OCI-LY1 (cell line): ENCODE data around the gene TEPSIN.

ENCODE experiments used
- H2AFZ ChIP-seq: fragments of 200-600 bp; sonication (generic), shearing (Covaris generic); 2 replicates; pipeline ENCODE4 v1.6.0; 2014; ENCODE audit warnings: antibody characterized with exemption, mild to moderate bottlenecking, low read length
- H3F3A ChIP-seq: fragments of 200-600 bp; sonication (generic), shearing (Covaris generic); 2 replicates; pipeline ENCODE4 v1.6.0; 2014; ENCODE audit warnings: mild to moderate bottlenecking, antibody characterized with exemption, low read length, moderate library complexity; ENCODE audit not compliant: insufficient read depth
- H3K27ac ChIP-seq: fragments of 200-600 bp; sonication (generic); 2 replicates; pipeline ENCODE4 v1.5.1; 2014; ENCODE audit warnings: low read length, mixed run types, mild to moderate bottlenecking, low read depth; ENCODE audit not compliant: poor library complexity, severe bottlenecking
- H3K27me3 ChIP-seq: fragments of 200-600 bp; sonication (generic); 2 replicates; pipeline ENCODE4 v1.6.0; 2014; ENCODE audit warnings: antibody characterized with exemption, mild to moderate bottlenecking, low read length, moderate library complexity; ENCODE audit not compliant: insufficient read depth
- H3K36me3 ChIP-seq: fragments of 200-600 bp; sonication (generic); 2 replicates; pipeline ENCODE4 v1.6.1; 2014; ENCODE audit warnings: mild to moderate bottlenecking, antibody characterized with exemption, low read length, moderate library complexity, mixed read lengths; ENCODE audit not compliant: insufficient read depth
- H3K4me1 ChIP-seq: fragments of 200-600 bp; sonication (generic); 2 replicates; pipeline ENCODE4 v1.5.1; 2014; ENCODE audit warnings: mild to moderate bottlenecking, low read length, moderate library complexity; ENCODE audit not compliant: insufficient read depth, severe bottlenecking
- H3K4me2 ChIP-seq: fragments of 200-600 bp; sonication (generic), shearing (Covaris generic); 2 replicates; pipeline ENCODE4 v1.6.1; 2014; ENCODE audit warnings: low read length
- H3K4me3 ChIP-seq: fragments of 200-600 bp; sonication (generic); 2 replicates; pipeline ENCODE4 v1.5.1; 2014; ENCODE audit warnings: low read length, low read depth, mild to moderate bottlenecking, mixed read lengths; ENCODE audit not compliant: poor library complexity, severe bottlenecking
- H3K79me2 ChIP-seq: fragments of 200-600 bp; shearing (Covaris generic); 2 replicates; pipeline ENCODE4 v1.6.1; 2016; ENCODE audit warnings: mixed run types, low read length, mixed read lengths; ENCODE audit not compliant: insufficient read depth
- H3K9ac ChIP-seq: fragments of 200-600 bp; sonication (generic), shearing (Covaris generic); 2 replicates; pipeline ENCODE4 v1.6.1; 2014; ENCODE audit warnings: mild to moderate bottlenecking, low read length, mixed read lengths
- H3K9me2 ChIP-seq: fragments of 200-600 bp; sonication (generic), shearing (Covaris generic); 2 replicates; pipeline ENCODE4 v1.6.1; 2014; ENCODE audit warnings: low read depth, mild to moderate bottlenecking, low read length, mixed read lengths
- H3K9me3 ChIP-seq: fragments of 200-600 bp; shearing (Covaris generic); 2 replicates; pipeline ENCODE4 v1.6.1; 2014; ENCODE audit warnings: low read length, mixed read lengths
- H4K20me1 ChIP-seq: fragments of 200-600 bp; sonication (generic), shearing (Covaris generic); 2 replicates; pipeline ENCODE4 v1.6.0; 2016; ENCODE audit warnings: mild to moderate bottlenecking, low read length; ENCODE audit not compliant: insufficient read depth
- EZH2 ChIP-seq: fragments of 200-600 bp; sonication (generic), shearing (Covaris generic); IDR thresholded peaks from 2 replicates; pipeline ENCODE4 v1.8.0; 2017; ENCODE audit warnings: borderline replicate concordance, mixed run types, mild to moderate bottlenecking, antibody characterized with exemption, low read length, moderate library complexity, mixed read lengths
- TF ChIP-seq, protein P1 (sequence below): fragments of 200-600 bp; sonication (generic), shearing (Covaris generic); IDR thresholded peaks from 2 replicates; pipeline ENCODE4 v1.5.1; 2017; ENCODE audit warnings: mild to moderate bottlenecking, antibody characterized with exemption, low read length, moderate library complexity, mixed read lengths

The TEPSIN gene

DNA sequence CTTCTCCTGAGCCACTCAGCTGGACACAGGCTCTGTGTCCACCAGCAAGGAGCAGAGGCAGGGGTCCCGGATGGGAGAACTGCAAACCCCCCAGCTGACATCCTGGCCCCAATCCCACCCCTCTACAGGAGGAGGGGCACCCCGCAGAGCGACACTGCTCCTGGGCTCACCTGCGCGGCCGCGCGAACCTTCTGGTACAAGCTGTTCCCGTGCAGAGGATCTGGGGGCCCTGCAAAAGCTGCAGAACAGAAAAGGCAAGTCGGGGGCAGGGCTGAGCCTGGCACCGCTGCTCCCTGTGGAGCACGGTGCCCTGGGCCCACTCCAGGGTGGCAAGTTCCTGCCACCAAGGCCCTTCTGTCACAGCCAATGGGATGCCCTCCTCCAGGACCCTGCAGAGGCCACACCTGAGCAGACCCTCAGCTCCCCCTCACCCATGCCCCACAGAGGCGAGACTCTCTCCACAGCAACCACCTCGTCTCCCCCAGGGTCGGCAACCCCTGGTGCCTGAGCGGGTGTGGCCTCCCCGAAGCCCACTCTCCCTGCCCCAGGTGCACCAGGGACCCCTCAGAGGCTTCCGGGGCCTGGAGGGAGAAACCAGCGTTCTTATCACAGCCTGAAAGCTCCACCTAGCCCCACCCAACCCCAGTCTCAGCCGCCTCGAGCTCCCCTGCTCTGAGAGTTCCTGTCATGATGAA, 4.9 kb downstream of the TEPSIN start:
- H3K36me3 ChIP-seq: peaks cover 23% of the 10 kb centered on the region
- no peaks in the 10 kb centered on the region for H3F3A ChIP-seq
- H3K4me1 ChIP-seq: peaks cover 11% of the 10 kb centered on the region
- H3K27me3 ChIP-seq: no peaks in the 10 kb centered on the region
- no peak overlapping the region for H3K4me2 ChIP-seq
- H4K20me1 ChIP-seq: no peaks in the 10 kb centered on the region
- no peak overlapping the region for H3K4me3 ChIP-seq
- H2AFZ ChIP-seq: no peak overlapping the region
- no peaks in the 10 kb centered on the region for H3K79me2 ChIP-seq
- no peak overlapping the region for H3K27ac ChIP-seq
- TF ChIP-seq, protein P1, sequence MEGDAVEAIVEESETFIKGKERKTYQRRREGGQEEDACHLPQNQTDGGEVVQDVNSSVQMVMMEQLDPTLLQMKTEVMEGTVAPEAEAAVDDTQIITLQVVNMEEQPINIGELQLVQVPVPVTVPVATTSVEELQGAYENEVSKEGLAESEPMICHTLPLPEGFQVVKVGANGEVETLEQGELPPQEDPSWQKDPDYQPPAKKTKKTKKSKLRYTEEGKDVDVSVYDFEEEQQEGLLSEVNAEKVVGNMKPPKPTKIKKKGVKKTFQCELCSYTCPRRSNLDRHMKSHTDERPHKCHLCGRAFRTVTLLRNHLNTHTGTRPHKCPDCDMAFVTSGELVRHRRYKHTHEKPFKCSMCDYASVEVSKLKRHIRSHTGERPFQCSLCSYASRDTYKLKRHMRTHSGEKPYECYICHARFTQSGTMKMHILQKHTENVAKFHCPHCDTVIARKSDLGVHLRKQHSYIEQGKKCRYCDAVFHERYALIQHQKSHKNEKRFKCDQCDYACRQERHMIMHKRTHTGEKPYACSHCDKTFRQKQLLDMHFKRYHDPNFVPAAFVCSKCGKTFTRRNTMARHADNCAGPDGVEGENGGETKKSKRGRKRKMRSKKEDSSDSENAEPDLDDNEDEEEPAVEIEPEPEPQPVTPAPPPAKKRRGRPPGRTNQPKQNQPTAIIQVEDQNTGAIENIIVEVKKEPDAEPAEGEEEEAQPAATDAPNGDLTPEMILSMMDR: no peak
- no peak for TF ChIP-seq EZH2
- no peaks in the 10 kb centered on the region for H3K9me3 ChIP-seq
- H3K9ac ChIP-seq: no peak overlapping the region
- no peaks in the 10 kb centered on the region for H3K9me2 ChIP-seq

DNA sequence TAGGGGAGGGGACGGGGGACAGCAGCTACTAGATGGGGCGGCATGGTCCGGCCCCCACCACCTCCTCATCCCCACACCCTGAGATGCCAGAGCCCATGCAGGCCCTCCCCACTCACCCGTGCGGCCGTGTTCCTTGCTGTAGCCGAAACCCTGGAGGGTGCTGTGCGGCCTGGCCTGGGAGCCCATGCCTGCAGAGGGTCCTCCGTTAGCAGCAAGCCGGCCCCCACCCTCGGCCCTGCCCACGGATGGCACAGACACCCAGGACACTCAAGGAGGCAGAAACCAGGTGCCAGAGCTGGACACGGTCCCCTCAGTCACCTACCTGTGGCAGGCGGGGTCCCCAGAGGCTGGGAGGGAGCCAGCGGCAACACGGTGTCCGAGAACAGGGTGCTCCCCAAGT, 5.5 kb downstream of the TEPSIN start:
- H3K9me2 ChIP-seq: no peaks in the 10 kb centered on the region
- no peaks in the 10 kb centered on the region for H3K79me2 ChIP-seq
- H3K36me3 ChIP-seq: peaks cover 23% of the 10 kb centered on the region
- no peak overlapping the region for H3K4me2 ChIP-seq
- H3K9me3 ChIP-seq: no peaks in the 10 kb centered on the region
- H3F3A ChIP-seq: no peaks in the 10 kb centered on the region
- H3K27me3 ChIP-seq: no peaks in the 10 kb centered on the region
- no peak overlapping the region for H3K27ac ChIP-seq
- TF ChIP-seq, protein P1: no peak
- no peak for TF ChIP-seq EZH2
- no peak overlapping the region for H3K9ac ChIP-seq
- H2AFZ ChIP-seq: no peak overlapping the region
- H3K4me3 ChIP-seq: no peak overlapping the region
- H3K4me1 ChIP-seq: peaks cover 10% of the 10 kb centered on the region
- H4K20me1 ChIP-seq: no peaks in the 10 kb centered on the region

DNA sequence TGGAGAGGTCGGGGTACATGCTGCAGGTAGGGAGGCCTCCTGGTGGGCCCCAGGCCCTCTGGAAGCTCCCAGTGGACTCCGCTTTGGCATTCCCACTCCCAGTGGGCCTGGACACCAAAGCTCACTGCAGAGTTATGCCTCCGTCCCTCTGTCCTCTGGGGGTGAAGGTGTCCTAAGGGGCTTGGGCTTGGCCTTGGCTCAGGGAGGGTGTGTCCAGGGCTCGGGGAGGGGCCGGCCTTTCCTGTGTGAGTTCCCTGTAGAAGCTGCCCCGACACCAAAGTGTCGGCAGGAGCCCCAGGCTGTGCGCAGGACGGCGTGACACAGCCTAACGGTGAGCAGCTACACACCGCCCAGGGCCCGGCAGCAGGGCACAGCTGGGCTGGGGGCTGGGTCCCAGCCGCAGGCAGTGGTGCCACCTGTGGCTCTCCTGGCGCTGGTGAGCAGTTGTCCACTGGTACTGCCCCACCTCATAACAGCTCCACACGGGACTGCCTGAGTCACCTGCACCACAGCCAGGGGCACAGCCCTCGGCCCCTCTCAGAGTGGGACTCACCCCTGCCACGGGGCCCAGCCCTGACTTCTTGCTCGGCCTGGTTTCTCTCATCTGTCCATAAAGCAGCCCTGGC, 6.1 kb downstream of the TEPSIN start:
- Histone ChIP-seq H4K20me1 (no peaks in the 10 kb centered on the region), H3K4me3 (no peak overlapping the region), H3K36me3 (peaks cover 23% of the 10 kb centered on the region), H3K9me2 (no peaks in the 10 kb centered on the region), H3K9me3 (no peaks in the 10 kb centered on the region), H3K79me2 (no peaks in the 10 kb centered on the region), H3K27ac (no peak overlapping the region), H2AFZ (no peak overlapping the region), H3F3A (no peaks in the 10 kb centered on the region), H3K4me2 (no peak overlapping the region), H3K9ac (no peak overlapping the region), H3K27me3 (no peaks in the 10 kb centered on the region), H3K4me1 (peaks cover 4% of the 10 kb centered on the region)
- no peak for TF ChIP-seq EZH2
- TF ChIP-seq, protein P1: no peak
